HG03442 (cell line): ENCODE results near the gene CACNA2D3.

ENCODE experiments used
- ATAC-seq: cut with Tn5 transposase; IDR thresholded peaks from one replicate; pipeline ENCODE4 v1.9.1; 2021; ENCODE audit warnings: mild to moderate bottlenecking, moderate library complexity; ENCODE audit not compliant: unreplicated experiment

CACNA2D3 gene

DNA sequence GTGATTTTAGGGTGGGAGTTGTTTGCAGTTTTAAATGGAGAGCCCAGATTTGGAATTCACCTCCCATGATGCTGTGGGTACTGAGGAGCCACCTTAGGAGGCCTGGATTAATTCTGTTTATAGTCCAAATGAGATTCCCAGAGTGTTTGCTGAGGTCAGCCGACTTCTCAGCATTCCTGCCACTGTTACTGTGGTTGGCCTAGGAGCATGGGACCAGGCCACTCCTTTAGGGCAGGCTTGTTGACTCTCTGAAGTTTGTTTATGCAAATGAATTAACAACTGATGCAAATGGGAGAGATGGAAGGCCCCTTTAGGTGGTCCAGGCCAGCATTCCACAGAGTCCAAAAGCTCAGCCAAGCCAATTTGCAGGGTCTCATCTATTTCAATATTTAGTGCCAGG lies 46.1 kb downstream of the CACNA2D3 start:
- no peak for ATAC-seq

DNA sequence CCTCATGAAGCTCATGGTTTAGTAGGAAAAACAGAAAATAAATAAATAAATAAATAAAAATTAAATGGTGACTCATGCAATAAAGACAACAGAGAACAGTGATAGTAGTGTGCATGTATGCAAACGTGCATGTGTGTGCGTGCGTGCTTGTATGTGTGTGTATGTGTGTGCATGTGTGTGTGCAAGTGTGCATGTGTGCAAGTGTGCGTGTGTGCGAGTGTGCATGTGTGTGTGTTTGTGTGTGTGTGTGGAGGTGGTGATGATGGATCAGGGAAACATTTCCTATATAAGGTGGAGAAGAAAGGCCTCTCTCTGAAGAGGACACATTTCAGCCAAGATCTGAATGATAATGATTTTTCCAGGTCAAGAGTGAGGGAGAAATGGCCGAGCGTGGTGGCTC lies 47.2 kb downstream of the CACNA2D3 start:
- no peak for ATAC-seq

DNA sequence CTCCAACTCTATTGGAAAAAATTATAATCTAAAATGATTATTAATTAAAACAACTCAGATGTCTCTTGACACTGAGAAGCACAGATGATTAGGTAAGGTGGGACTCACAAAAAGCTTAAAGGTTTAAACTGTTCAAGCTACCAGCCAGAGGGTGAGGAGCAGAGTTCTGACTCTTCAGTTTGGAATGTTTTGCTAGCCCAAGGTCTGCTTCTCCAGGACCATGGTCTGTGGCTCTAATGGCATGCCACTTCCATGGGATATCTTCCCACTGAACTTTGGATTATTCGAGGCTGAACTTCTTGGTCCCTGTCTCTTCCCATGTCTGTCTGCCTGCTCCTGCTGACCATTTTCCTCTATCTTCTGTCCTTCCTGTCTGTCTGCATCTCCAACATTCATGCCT lies 49.2 kb downstream of the CACNA2D3 start:
- no peak for ATAC-seq

DNA sequence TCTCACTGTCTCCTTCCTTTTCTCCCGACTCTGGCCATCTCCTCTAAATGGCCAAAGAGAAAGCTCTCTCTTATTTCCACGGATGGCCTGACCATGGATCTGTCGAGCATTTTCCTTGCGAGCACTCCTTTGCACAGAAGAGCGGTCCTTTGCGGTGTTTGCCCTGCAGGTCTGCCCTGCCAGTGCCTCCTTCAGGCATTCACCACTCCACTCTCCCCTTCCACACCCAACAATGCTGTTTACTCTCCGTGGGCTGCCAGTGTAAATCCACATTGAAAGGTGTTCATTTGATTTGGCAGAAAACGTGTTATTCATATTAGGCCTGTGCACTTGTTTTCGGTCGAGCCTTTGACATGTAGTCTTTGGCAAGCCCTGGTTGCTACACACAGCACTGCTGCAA lies 49.6 kb downstream of the CACNA2D3 start:
- no peak for ATAC-seq

DNA sequence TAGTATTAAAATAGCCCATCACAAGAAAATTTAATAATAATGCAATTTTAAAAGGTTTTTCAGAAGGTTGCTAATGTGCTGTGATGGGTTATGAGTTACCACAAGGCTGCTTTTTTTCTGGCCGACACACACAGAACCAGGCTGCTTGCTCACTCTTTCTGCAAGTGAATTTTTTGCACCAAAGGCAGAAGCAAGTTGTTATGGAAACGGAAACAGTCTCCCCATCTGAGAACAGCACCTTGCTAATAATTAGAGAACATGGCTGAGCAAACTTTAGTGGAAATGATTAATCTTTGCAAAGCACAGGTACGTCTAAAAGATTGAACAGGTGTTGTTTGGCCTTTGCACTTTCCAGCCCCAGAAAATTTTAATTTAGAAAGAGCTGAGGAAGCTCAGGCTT lies 51.0 kb downstream of the CACNA2D3 start:
- no peak for ATAC-seq

DNA sequence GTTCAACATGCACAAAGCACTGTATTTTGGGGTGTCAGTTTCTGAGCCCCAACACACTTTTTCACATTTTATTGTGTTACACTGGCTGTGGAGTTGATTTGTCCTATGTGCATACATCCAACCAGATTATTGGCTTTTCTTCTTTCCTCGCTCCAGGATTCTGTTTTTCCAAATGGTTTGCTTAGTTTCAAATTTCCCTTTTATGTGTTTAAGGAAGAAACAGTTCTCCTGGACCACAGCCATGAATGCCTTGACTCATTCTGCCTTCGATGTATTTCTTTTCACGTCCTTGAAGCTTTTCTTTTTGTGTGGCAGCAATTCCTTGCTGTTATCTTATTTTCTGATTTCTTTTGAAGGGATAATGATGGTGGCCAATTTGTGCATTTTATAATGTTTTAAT lies 53.8 kb downstream of the CACNA2D3 start:
- no peak for ATAC-seq

DNA sequence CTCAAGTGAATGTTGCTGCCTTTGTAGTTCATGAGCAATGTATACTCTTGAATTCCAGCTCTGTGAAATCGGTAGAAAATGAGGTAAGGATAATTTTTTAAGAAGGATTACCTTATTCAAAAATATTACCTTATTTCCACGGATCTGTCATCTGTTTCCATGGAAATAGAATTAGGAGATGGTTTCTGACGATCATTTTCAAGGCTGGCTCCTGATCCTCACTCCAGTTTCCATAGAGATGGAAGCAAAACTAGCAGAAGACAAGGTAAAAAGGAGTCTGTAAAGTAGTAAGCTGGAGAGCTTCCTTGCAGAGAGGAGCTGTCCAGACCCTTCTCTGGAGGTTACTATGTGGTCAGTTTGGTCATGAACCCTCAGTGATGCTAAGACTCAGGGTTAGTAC lies 55.5 kb downstream of the CACNA2D3 start:
- no peak for ATAC-seq

DNA sequence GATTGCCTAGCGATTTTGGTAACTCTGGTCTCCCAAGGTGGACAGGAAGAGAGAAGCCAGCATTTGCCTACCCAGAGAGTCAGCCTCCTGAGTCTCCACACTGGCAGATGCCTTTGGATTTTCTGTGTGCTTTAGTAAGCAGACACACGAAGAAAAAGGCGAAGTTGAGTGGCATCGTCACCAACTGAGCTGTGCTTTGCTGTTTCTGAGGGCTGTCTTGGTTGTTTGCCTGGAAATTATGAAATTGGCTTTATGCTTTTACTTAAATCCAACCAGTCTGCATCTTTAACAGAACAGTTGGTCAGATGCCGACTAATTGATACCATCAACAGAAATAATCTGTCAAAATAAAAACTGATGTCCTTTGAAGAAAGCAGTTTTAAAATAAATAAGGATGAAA lies 56.0 kb downstream of the CACNA2D3 start:
- ATAC-seq = no peak

DNA sequence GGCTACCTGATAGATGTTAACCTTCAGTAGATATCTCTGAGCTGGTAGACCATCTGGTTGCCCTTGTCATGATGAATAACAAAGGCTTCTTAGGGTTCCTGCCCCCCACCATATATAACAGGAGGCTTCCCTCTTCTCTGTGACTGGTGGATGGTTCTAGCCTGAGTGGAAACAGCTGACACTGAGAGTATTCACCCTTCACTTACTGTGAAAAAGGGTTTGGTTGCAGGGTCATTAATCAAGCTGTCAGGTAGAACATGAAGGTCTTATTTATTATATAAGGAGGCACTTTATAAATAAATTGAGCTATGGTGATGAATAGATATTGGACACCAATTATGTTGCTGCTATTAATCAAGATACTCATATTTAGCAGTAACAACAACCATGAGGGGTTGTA lies 58.6 kb downstream of the CACNA2D3 start:
- ATAC-seq = no peak

DNA sequence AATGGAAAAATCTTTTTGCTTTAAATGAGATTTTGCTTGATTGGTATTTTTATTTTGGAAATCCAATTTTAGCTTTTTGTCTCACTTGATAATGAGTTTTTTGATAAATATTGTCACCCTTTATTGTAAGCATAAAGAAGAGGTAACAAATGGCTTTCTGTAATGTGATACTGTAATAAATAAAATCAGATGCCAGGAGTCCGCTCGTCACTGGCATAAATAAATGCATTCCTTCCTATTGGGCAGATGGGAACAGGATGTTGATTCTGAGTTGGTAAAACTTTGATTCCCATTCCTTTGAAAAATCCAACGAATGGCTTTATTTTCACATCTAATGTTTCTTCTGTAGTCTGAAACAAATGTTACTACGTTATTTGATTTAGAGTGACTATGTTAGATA lies 59.9 kb downstream of the CACNA2D3 start:
- no peak for ATAC-seq

DNA sequence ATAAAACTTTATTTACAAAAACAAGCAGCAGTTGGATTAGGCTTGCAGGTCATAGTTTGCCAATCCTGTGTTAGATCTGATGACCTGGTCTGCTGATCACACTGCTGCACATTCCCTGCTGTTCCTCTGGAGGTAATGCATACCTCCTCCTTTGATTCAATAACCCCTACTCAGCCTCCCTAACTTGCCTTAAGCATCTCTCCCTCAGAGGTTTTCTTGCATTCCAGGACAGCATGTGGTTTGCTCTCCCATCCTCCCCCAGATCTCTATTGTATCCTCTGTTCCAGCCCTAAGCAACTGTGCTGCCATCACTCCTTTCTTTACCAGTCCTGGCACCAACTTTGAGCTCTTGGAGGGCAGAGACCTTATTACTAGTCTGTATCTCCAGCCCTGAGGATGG lies 63.4 kb downstream of the CACNA2D3 start:
- no peak for ATAC-seq

DNA sequence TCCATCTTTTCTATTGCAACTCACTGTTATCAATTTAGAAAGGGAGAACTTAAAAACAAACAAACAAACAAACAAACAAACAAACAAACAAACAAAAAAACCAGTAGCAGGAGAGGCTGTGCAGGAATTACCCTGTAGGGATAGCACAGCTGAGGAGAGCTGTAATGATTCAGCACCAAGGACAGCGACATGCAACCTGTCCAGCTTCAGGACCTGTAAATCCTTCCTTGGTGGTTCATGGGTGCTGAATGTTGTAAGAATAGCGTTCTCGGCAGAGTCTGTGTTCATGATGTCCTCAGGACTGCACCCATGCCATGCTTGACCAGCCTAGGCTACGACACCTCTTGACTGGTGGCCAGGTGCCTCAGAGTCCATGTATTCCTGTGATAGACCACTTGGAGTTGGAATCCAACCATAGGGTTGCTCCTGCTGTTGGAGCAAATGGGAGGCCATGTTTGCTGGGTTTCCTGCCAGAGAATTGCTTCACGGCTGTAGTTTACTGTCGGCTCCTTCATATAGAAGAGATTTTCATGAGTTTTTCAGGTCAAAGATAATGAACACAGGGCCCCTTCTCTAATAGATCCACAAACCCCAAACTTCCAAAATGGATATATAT lies 65.9 kb downstream of the CACNA2D3 start:
- no peak for ATAC-seq

DNA sequence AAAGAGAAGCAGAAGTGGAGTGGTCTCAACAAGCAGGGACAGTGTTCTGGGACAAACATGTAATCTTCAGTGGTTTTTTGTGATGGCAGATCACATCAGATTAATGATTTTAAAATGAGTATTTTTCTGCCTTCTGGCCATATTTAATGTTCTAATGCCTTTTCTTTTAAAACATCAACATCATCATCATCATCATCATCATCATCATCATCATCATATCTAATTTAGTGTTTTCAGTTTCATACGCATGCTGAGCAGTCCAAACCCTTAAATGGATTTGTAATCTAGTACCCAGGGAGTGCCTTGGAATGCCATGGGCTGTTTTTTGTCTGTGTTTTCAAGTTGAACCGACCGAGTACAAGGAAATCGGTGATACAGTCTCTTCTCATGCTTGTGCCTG lies 68.9 kb downstream of the CACNA2D3 start:
- ATAC-seq = no peak

DNA sequence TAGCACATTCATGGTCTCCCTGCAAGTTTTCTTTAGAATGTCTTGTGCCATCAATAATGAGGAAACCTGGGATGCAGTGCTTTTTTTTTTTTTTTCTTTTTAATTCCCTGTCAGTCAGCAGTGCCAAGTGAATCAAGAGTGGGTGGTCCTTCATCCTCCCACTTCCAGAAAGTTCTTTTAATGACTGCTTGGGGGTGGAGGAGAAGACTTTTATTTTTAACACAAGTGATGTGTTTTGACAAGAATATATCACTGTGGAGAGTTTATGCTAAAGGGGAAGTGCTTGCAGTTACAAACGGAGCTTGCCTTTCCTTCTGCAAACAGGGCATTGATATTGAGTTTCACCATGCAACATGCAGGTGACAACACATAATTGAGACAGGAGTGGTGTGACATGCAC lies 69.7 kb downstream of the CACNA2D3 start:
- ATAC-seq = no peak

DNA sequence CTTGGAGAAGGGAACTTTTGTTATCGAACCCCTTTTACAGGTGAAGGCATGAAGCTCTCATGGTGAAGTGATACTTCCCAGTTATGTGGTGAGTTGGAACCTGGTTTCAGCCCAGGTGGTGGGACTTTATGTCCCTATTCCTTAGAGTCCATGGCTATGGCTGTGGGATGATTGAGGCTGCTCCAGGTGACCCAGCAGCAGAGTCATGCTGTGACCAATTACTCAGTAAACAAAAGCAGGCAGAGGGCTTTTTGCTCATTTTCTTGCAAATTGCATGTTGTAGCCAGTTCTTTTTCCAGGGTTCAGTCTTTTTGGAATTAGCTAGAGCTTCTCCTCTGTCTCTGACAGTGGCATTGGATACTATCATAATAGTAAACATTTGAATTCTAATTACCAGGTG lies 70.7 kb downstream of the CACNA2D3 start:
- ATAC-seq = no peak

DNA sequence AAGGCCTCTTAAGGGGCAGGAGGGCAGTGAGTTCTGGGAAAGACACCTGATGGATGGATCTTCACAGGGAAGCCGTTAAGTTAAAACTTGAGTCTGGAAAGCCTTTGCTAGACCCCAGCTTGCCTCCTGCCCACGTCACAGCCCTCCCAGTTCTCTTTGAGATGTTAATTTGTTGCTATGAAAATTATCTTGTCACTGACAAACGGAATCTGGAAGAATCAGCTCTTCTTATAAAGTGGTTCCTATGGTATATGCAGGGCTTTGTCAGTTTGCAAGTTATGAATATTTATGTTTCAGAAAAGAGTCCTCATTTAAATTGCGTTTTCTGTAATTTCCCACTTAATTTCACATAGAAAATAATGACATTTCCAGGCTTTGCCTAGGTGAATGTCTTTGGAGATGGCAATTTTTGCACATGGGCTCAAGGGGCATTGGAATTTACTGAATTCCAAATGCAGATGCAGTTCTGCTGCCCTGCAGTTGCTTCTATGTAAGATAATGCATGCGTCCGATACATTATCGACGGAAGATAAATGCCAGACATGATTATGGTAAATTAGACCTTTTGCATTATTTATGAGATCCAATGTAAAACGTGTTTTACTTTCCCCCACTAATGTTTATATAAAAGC lies 74.1 kb downstream of the CACNA2D3 start:
- no peak for ATAC-seq

DNA sequence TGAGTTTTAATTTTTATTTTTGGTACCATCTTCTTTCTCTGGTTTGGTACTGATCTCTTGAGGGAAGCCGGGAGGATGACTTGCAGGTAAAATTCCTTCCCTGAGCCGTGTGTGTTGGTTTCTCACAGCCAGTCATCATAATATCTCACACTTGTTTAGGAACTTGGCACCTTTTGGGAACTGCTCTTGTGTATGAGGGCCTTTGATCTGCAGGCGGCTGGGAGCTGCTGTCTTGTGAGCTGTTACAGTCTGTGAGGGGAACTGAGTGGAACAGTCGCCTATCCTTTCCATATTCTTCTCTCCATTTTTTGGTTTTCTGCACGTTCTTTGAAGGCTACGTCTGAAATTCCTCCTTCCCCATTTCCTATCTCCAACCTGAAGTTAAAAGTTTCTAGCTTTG lies 75.2 kb downstream of the CACNA2D3 start:
- no peak for ATAC-seq

DNA sequence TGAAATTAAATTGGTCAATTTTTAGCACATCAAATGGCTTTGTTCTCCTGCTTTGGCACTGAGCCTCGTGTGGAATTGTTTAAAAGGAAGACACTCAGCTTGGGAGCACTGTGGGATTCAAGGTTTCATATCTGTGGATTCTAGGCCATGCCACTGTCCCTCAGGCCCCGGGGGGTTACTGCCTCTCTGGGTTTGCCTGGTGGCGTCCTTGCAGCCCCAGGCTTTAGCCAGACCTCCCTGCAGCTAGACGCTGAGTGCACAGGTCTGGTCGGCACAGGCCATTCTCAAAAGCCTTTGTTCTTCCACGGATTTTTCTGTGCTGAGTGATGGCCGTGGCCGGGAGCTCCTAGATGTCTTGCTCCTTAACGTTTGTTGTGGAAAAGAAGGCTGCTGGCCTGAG lies 76.2 kb downstream of the CACNA2D3 start:
- no peak for ATAC-seq

DNA sequence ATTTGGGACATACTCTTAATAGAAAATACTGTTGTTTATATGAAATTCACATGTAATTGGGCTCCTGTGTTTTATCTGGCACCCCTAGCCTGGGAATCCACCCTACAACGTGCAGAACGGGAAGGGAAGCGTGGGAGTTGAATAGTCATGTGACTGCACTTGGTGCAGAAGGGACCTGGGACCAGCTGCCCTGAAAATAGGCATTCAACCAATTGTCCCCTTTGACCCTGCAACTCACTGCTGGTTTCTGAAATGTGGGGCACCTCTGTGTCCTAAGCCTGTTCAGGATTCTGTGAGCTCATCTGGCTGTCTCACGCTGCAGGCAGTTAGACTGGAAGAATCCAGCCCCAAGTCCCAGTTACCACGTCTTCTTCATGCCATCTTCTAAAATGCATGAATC lies 79.7 kb downstream of the CACNA2D3 start:
- ATAC-seq = no peak

DNA sequence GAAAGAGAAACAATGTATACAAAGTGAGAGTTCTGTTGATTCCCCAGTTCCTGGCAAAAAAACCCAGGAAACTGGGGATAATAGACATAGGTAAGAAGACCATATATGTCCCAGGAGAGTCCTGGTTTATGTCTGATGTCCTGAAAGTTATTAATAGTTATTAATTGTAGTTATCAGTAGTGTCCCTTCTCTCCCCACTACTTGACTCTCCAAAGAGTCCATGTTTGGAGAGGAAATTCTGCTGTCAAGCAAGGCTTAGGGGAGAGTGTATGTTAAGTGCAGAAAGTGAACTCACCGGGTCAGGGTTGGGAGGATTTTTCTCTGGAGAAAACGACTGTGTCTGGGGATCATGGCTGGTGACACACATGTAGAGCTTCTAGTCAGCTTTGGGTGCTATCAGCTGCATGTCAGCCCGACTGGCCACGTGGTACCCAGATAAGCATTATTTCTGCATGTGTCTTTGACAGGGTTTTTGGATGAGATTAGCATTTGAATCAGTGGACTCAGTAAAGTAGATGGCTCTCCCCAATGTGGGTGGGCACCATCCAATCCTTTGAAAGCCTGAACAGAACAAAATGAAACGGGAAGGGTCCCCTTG lies 80.4 kb downstream of the CACNA2D3 start:
- no peak for ATAC-seq

DNA sequence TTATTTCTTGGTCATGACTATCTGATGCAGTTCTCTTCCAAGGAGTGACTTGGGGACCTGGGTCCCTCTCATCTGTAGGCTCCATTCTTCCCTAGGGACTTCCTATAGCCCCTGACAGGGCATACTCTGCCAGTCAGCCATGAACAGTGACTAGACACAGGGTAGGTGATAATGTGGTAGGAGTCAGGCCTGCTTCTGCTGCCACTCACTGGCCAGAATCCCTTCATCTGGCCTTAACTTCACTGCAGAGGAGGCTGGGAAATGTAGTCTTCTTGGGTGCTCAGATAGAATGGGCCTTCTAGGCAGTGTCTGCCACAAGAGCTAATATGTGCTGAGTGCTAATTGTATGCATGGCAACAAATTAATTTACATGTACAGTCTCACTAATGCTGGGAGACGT lies 84.5 kb downstream of the CACNA2D3 start:
- ATAC-seq = no peak

DNA sequence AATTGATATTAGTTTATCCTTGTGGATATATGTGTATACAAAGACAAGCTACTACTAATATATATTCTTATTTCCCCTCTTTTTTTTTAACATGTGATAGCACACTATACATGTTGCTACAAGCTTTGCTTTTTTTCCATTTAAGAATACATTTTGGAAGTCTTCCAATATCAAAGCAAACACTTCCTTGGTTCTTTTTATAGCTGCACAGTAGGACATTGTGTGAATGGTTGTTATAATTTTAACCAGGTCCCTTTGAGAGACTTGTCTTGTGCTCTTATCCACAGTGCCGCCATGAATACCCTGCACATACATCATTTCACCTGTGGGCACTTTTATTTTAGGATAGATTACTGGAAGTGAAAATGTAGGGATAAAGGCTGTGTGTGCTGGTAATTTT lies 88.7 kb downstream of the CACNA2D3 start:
- no peak for ATAC-seq

DNA sequence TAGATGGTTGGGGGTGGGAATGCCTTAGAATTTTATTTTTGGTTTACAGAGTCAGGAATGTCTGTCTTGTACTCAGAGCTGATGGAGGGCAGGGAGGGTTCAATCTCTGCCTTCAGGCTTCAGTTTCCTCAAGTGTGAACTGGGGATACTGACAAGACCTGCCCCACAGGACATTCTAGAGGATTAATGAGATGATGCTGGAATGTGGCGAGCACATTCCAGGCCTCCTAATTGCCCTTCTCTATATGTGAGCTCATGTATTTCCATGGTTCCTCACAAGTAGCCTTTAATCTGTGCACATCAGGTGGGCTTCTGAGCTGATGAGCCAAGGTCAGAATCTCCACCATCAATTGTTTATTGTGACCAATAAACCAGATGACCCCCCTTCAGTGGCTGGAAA lies 90.4 kb downstream of the CACNA2D3 start:
- no peak for ATAC-seq
